ENCODE data around the gene LIN52. TPM values are rescaled to one million over a fixed set of nuclear protein-coding genes. Genes with fewer than 3 reads are reported as not detected.

Gene LIN52
- total RNA-seq, 1 donor from 2014 or later, result 8.4 TPM

DNA sequence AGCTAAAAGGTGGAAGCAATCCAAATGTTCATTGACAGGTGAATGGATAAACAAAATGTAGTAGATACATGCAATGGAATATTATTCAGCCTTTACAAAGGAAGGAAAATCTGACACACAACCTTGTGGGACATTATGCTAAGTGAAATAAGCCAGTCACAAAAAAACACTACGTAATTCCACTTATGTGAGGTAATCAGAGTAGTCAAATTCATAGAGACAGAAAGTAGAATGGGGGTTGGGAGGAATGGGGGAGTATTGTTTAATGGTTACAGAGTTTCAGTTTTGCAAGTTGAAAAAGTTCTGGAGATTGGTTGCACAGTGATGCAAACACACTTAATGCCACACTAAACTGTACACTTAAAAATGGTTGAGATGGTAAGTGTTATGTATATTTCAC lies 62.8 kb downstream of the LIN52 start:
- no peaks in the 10 kb centered on the region for H3K27me3 ChIP-seq (ENCODE audit: control insufficient read depth, insufficient read depth, low read length)

DNA sequence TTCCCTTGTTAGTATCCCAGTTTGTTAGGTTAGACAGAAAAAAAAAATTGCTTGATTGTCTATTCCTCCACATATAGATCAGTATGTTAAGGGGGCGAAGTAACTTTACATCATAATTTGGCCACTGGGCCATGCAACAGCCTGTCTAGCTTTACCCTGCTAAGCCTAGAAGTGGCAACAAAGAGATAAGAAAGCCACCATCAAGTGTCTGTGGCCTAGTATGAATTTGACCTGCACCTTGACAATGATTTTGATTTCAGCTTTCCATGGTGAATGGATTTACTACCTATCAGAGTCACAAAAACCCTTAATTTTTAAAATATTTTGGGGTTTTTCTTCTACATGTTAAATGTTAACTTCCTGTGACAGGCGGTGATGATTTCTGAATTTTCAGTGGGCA lies 63.9 kb downstream of the LIN52 start:
- FAIRE-seq, result no peak
- TF ChIP-seq, protein P1, sequence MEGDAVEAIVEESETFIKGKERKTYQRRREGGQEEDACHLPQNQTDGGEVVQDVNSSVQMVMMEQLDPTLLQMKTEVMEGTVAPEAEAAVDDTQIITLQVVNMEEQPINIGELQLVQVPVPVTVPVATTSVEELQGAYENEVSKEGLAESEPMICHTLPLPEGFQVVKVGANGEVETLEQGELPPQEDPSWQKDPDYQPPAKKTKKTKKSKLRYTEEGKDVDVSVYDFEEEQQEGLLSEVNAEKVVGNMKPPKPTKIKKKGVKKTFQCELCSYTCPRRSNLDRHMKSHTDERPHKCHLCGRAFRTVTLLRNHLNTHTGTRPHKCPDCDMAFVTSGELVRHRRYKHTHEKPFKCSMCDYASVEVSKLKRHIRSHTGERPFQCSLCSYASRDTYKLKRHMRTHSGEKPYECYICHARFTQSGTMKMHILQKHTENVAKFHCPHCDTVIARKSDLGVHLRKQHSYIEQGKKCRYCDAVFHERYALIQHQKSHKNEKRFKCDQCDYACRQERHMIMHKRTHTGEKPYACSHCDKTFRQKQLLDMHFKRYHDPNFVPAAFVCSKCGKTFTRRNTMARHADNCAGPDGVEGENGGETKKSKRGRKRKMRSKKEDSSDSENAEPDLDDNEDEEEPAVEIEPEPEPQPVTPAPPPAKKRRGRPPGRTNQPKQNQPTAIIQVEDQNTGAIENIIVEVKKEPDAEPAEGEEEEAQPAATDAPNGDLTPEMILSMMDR (IDR thresholded peaks at IDR 0.05; ENCODE audit: insufficient read depth, low read length, severe bottlenecking), result no peak
- DNase-seq (ENCODE audit: low read depth), result no peak
- no peaks in the 10 kb centered on the region for H3K36me3 ChIP-seq (ENCODE audit: control insufficient read depth, insufficient read depth, low read length)
- H3K4me3 ChIP-seq (ENCODE audit: low read depth, low read length), result no peak overlapping the region
- no peaks in the 10 kb centered on the region for H3K27me3 ChIP-seq (ENCODE audit: control insufficient read depth, insufficient read depth, low read length)

More for the DNA sequence above, 62.8 kb downstream of the LIN52 start:
- DNase-seq (ENCODE audit: low read depth) (no peak), FAIRE-seq (no peak)
- TF ChIP-seq, protein P1 (IDR thresholded peaks at IDR 0.05; ENCODE audit: insufficient read depth, low read length, severe bottlenecking), result no peak
- no peak overlapping the region for H3K4me3 ChIP-seq (ENCODE audit: low read depth, low read length)
- H3K36me3 ChIP-seq (ENCODE audit: control insufficient read depth, insufficient read depth, low read length), result no peaks in the 10 kb centered on the region

DNA sequence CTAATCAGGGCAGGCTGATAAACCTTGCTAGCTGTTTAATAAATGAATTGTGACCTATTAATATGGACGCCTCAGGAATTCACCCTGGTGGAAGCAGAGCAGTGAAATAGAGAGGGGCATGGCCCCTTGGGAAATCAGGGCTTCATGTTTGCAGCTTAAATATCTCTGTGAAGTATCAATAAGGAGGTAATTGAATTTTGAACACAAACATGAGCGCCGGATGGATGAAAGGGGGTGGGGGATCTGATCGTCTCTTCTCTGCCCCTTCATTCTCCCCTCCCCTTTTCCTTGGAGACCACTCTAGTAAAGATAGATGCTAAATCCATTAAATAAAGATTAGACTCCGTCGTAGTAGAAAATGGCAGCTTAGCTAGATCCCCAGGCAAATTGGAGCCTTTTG lies 70.5 kb downstream of the LIN52 start:
- no peaks in the 10 kb centered on the region for H3K27me3 ChIP-seq (ENCODE audit: control insufficient read depth, insufficient read depth, low read length)
- DNase-seq (ENCODE audit: low read depth), result no peak
- H3K4me3 ChIP-seq (ENCODE audit: low read depth, low read length), result no peak overlapping the region
- TF ChIP-seq, protein P1 (IDR thresholded peaks at IDR 0.05; ENCODE audit: insufficient read depth, low read length, severe bottlenecking), result no peak
- no peaks in the 10 kb centered on the region for H3K36me3 ChIP-seq (ENCODE audit: control insufficient read depth, insufficient read depth, low read length)
- FAIRE-seq, result no peak

DNA sequence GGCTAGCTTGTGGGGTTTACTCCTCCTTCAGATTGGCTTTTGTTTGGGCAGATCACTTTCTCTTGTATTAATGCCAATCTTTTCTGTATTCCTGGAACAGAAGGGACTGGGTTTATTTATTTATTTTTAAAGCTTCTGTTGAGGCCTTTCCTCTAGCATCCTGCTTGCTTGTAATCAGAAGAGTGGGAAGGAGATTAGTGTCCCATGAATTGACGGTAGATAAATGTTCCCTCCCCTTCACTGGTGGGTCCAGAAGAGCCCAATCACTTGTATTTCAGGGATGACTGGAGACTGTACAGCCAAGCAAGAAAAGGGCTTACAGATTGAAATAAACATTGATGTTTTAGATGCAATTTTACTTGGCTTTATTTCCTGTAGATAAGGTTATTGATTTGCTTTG lies 71.0 kb downstream of the LIN52 start:
- TF ChIP-seq, protein P1 (IDR thresholded peaks at IDR 0.05; ENCODE audit: insufficient read depth, low read length, severe bottlenecking), result no peak
- Histone ChIP-seq H3K36me3 (ENCODE audit: control insufficient read depth, insufficient read depth, low read length) (no peaks in the 10 kb centered on the region), H3K27me3 (ENCODE audit: control insufficient read depth, insufficient read depth, low read length) (no peaks in the 10 kb centered on the region), H3K4me3 (ENCODE audit: low read depth, low read length) (no peak overlapping the region)
- no peak for DNase-seq (ENCODE audit: low read depth)
- no peak for FAIRE-seq

DNA sequence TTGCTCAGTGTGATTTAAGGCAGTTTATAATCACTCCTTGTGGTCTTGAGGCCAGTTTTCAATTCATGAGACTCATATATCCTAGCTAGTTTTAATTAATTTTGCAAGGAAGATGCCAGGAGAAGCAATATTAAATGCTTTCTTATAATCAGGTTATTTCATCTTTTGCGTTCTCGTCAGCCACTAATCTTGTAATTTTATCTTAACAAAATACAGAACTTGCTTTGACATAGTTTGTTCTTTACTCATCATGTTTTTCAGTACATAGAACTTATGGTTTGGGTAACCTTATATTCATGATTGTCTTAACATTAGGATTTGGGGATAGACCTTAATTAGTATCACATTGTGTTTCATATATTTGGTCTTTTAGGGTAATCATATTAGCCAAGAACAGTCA lies 76.0 kb downstream of the LIN52 start:
- H3K36me3 ChIP-seq (ENCODE audit: control insufficient read depth, insufficient read depth, low read length), result no peaks in the 10 kb centered on the region
- TF ChIP-seq, protein P1 (IDR thresholded peaks at IDR 0.05; ENCODE audit: insufficient read depth, low read length, severe bottlenecking), result no peak
- H3K27me3 ChIP-seq (ENCODE audit: control insufficient read depth, insufficient read depth, low read length), result no peaks in the 10 kb centered on the region
- DNase-seq (ENCODE audit: low read depth), result no peak
- no peak overlapping the region for H3K4me3 ChIP-seq (ENCODE audit: low read depth, low read length)
- no peak for FAIRE-seq

DNA sequence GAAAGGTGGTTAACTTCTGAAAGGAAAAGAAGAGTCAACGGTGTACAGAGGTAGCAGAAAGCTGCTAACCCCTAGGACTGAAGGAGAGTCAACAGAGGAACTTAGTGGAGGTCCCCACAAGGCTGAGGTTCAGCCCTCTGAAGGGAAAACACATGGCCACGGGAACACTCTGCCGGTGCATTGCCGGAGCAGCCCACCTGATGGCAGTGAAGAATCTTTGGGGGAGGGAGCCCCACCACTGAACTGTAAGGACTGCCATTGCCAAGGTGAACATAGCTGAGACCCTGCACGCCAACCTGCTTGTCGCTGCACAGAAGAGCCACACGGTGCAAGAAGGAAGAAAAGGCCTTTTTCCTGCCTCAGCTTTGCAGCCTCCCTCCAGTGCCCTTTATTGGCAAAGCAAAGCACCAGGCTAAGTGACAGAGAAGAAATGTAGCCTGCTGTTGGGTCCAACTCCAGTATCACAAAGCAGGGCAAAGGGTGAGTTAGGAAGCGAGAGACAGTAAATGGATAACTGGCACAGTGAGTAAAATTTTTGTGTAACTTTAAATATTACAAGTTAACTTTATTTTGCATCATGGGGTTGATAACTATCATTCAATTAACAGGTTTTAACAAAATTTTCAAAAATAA lies 76.9 kb downstream of the LIN52 start:
- TF ChIP-seq, protein P1 (IDR thresholded peaks at IDR 0.05; ENCODE audit: insufficient read depth, low read length, severe bottlenecking), result no peak
- DNase-seq (ENCODE audit: low read depth), result no peak
- Histone ChIP-seq H3K27me3 (ENCODE audit: control insufficient read depth, insufficient read depth, low read length) (no peaks in the 10 kb centered on the region), H3K4me3 (ENCODE audit: low read depth, low read length) (no peak overlapping the region), H3K36me3 (ENCODE audit: control insufficient read depth, insufficient read depth, low read length) (no peaks in the 10 kb centered on the region)
- FAIRE-seq, result no peak
